Measurements from ENCODE around the gene TRAPPC2. TPM values are rescaled to one million over a fixed set of nuclear protein-coding genes. Genes with fewer than 3 reads are reported as not detected.

The TRAPPC2 gene
- total RNA-seq, 1 experiment from 2014 or later: 11.9 TPM

DNA sequence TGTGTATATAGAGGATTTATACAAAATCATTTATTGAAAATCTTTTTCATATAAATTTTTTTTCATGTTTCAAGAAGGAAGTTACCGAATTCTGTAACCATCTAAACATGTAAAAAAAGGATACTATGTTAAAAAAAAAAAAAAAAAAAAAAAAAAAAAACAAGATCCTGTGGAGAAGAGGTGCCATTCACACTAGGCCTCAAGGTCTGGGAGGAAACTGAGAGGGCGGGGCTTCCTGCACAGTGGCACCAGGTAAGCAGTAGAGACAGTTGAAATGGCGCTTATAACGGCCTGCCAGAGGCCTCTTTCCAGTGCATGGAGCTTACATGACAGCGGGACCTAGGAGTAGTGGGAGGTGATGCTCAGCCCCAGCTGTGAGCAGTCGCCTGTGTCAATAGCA, 17.5 kb downstream of the TRAPPC2 start:
- no peak overlapping the region for H2AFZ ChIP-seq (ENCODE audit: low read depth, low read length, poor library complexity, severe bottlenecking)
- peaks cover 0 to 3% of the 10 kb centered on the region in 2 experiments; a peak in 3 of 4 replicates for H3K36me3 ChIP-seq (ENCODE audit: control insufficient read depth in 1 of 2, insufficient read depth in 2 of 2, low read length in 2 of 2)
- CTCF ChIA-PET: interaction anchor here (0.6 kb wide), 1 partner anchor 27 kb away, joined by 4 read pairs; no protein-coding TSS in a partner anchor
- H4K20me1 ChIP-seq (ENCODE audit: insufficient read depth): no peaks in the 10 kb centered on the region
- TF ChIP-seq, protein P1, sequence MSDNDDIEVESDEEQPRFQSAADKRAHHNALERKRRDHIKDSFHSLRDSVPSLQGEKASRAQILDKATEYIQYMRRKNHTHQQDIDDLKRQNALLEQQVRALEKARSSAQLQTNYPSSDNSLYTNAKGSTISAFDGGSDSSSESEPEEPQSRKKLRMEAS (IDR thresholded peaks at IDR 0.05): no peak
- TF ChIP-seq FOSL1 (IDR thresholded peaks at IDR 0.05; ENCODE audit: low read depth): no peak
- TF ChIP-seq POLR2A (IDR thresholded peaks at IDR 0.05; ENCODE audit: borderline replicate concordance, extremely low read depth, insufficient read depth, insufficient read length): no peak
- no peak for TF ChIP-seq JUND (IDR thresholded peaks at IDR 0.05)
- TF ChIP-seq ZFX (IDR thresholded peaks at IDR 0.05): no peak
- TF ChIP-seq EZH2phosphoT487 (IDR thresholded peaks at IDR 0.05; ENCODE audit: borderline replicate concordance): no peak
- TF ChIP-seq, protein P2, sequence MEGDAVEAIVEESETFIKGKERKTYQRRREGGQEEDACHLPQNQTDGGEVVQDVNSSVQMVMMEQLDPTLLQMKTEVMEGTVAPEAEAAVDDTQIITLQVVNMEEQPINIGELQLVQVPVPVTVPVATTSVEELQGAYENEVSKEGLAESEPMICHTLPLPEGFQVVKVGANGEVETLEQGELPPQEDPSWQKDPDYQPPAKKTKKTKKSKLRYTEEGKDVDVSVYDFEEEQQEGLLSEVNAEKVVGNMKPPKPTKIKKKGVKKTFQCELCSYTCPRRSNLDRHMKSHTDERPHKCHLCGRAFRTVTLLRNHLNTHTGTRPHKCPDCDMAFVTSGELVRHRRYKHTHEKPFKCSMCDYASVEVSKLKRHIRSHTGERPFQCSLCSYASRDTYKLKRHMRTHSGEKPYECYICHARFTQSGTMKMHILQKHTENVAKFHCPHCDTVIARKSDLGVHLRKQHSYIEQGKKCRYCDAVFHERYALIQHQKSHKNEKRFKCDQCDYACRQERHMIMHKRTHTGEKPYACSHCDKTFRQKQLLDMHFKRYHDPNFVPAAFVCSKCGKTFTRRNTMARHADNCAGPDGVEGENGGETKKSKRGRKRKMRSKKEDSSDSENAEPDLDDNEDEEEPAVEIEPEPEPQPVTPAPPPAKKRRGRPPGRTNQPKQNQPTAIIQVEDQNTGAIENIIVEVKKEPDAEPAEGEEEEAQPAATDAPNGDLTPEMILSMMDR (IDR thresholded peaks at IDR 0.05 in 2 of 3, conservative IDR thresholded peaks at IDR 0.05 in 1 of 3; ENCODE audit: borderline replicate concordance in 1 of 3, insufficient read depth in 1 of 3, low read depth in 2 of 3, low read length in 2 of 3): no peak
- TF ChIP-seq, protein P3, sequence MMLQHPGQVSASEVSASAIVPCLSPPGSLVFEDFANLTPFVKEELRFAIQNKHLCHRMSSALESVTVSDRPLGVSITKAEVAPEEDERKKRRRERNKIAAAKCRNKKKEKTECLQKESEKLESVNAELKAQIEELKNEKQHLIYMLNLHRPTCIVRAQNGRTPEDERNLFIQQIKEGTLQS (IDR thresholded peaks at IDR 0.05): no peak
- no peak for TF ChIP-seq EZH2 (IDR thresholded peaks at IDR 0.05)
- no peak overlapping the region for H3K4me3 ChIP-seq (replicated peaks in 1 of 2; ENCODE audit: low read depth in 1 of 2, low read length in 2 of 2)
- no peak overlapping the region for H3K4me2 ChIP-seq (ENCODE audit: low read length)
- peaks cover 12% of the 10 kb centered on the region for H3K79me2 ChIP-seq (ENCODE audit: insufficient read depth, low read length)
- no peaks in the 10 kb centered on the region for H3K4me1 ChIP-seq (ENCODE audit: control insufficient read depth in 1 of 2, insufficient read depth in 2 of 2, low read length in 2 of 2)
- H3K27ac ChIP-seq (ENCODE audit: low read depth, low read length): no peak overlapping the region
- no peaks in the 10 kb centered on the region for H3K9me2 ChIP-seq (ENCODE audit: insufficient read depth)
- no peaks in the 10 kb centered on the region for H3K9me3 ChIP-seq (ENCODE audit: control insufficient read depth in 1 of 2, insufficient read depth in 1 of 2, low read depth in 1 of 2, low read length in 2 of 2)
- H3K9ac ChIP-seq (ENCODE audit: low read length): no peak overlapping the region
- DNase-seq (ENCODE audit: low read depth, low spot score) (no peak), ATAC-seq (no peak)
- RAD21 ChIA-PET (ENCODE audit: low non-redundant PET in 1 of 2, low total read pairs in 2 of 2, uncharacterized antibody in 2 of 2, unreplicated experiment in 2 of 2): no interaction called here
- POLR2A ChIA-PET: interaction anchor here (0.8 kb wide), 1 partner anchor 18 kb away, joined by 3 read pairs; the partner anchor contains the start of genes OFD1 and TRAPPC2
- no peaks in the 10 kb centered on the region for H3K27me3 ChIP-seq (ENCODE audit: insufficient read depth, low read length)
- intact Hi-C loops (cut with micrococcal nuclease): no loop called here
- no TSS peak for BruUV-seq (replicated peaks)
